Measurements from ENCODE around the gene SEMA6D.

Gene SEMA6D, protein sequence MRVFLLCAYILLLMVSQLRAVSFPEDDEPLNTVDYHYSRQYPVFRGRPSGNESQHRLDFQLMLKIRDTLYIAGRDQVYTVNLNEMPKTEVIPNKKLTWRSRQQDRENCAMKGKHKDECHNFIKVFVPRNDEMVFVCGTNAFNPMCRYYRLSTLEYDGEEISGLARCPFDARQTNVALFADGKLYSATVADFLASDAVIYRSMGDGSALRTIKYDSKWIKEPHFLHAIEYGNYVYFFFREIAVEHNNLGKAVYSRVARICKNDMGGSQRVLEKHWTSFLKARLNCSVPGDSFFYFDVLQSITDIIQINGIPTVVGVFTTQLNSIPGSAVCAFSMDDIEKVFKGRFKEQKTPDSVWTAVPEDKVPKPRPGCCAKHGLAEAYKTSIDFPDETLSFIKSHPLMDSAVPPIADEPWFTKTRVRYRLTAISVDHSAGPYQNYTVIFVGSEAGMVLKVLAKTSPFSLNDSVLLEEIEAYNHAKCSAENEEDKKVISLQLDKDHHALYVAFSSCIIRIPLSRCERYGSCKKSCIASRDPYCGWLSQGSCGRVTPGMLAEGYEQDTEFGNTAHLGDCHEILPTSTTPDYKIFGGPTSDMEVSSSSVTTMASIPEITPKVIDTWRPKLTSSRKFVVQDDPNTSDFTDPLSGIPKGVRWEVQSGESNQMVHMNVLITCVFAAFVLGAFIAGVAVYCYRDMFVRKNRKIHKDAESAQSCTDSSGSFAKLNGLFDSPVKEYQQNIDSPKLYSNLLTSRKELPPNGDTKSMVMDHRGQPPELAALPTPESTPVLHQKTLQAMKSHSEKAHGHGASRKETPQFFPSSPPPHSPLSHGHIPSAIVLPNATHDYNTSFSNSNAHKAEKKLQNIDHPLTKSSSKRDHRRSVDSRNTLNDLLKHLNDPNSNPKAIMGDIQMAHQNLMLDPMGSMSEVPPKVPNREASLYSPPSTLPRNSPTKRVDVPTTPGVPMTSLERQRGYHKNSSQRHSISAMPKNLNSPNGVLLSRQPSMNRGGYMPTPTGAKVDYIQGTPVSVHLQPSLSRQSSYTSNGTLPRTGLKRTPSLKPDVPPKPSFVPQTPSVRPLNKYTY

GRCh38 chr15:47717036-47717612 lies at the start of gene SEMA6D:
Gene SEMA6D (plus strand): TSS chr15:47717505. CDS start chr15:47759799, 42,294 bp downstream.
- DNase-seq (ENCODE audit: extremely low read depth, low read depth) = peak; percentile 71
- no peak; the same call in 1 of the 2 replicates for TF ChIP-seq CTCF (IDR thresholded peaks at IDR 0.05; ENCODE audit: low read depth, low read length)

DNA sequence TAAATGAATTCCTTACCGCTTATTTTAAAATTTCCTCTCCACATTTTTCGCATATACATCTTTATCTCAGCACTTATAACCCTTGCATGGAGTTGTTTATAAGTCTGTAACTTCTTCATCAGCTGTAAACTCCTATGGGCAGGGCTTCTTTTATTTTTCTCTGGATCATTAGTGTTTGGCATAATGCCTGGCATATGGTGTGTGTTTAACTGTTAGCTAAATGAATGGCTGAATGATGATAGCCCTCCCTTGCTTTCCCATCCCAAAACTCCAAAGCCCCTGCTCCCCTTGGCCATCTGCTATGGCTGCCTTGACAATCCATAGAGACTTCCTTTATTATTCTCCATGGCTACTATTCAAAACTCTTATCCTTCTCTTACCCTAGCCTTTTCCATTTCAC lies 48.1 kb upstream of the SEMA6D start:
- no peak for DNase-seq (ENCODE audit: extremely low read depth, low read depth)
- TF ChIP-seq CTCF (IDR thresholded peaks at IDR 0.05; ENCODE audit: low read depth, low read length) = no peak

DNA sequence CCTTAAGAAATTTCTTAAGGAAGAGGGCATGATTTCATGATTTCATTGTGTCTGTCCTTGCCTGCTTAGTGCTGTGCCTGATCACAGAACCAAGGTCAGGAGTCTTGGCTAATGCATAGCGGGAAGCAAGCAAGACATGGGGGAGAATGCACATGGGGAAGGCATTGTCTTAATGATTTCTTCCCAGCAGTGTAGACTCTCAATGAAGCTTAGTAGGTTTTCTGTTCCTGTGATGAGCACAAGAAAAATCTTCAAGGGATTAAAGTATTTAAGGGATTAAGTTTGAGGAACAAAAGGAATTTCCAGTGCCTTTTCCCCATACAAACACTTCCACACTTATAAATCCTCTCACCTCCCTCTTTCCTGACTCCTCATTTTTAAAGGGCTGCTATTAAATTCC lies 46.9 kb upstream of the SEMA6D start:
- no peak for TF ChIP-seq CTCF (IDR thresholded peaks at IDR 0.05; ENCODE audit: low read depth, low read length)
- no peak for DNase-seq (ENCODE audit: extremely low read depth, low read depth)

DNA sequence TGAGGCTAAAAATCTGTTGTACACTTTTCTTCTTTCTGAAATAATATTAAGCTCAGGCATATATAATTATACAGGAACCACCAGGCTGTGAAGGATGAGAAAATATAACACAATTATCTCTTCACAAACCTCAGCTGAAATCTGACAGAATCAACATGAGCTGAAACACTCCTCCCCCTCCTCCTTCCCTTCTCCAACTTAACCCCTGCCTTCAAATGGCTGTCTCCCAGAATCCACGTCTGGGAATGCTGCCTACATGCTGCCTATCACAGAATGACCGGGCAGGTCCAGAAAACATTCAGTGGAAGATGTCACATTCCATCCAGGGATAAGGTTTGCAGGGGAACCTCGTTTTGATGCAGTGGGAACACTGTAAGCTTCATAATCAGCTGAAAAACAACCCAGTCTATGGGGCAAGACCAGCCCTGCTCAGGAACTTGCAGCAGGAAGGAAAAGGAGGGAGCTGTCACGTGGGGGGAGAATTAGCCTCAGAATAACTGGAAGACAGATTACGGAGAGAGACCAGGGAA lies 44.0 kb upstream of the SEMA6D start:
- no peak for TF ChIP-seq CTCF (IDR thresholded peaks at IDR 0.05; ENCODE audit: low read depth, low read length)
- DNase-seq (ENCODE audit: extremely low read depth, low read depth) = no peak

DNA sequence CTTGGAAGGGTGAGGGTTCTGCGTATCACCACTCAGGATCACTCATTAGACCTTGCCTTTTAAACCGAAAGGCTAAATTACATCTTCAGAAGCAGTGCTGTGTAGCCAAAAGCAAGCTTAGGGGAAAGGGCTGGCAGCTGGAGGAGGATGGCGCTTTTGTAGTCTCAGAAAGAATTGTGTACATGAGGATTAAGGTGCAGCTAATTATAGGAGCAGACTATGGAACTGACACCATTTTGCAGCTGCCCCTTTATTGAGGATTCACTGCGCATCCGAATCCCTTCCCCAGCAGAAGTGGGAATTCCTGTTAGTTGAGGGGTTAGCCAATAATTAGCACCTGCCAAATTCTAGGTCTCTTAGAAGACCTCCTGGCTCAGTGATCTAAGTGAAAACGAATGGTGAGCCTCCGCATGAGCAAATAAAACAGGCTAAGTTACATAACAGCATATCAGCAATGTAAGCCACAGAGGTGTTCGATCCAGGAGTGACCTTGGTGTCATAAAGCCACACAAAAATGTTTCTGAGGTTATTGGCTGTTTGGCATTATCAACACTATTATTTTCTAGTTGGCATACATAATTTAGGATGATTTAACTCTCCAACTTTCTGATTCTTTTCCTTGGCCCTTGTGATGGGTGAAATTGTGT lies 42.6 kb upstream of the SEMA6D start:
- TF ChIP-seq CTCF (IDR thresholded peaks at IDR 0.05; ENCODE audit: low read depth, low read length) = no peak
- no peak for DNase-seq (ENCODE audit: extremely low read depth, low read depth)

- DNase-seq (ENCODE audit: extremely low read depth, low read depth) = no peak
- TF ChIP-seq CTCF (IDR thresholded peaks at IDR 0.05; ENCODE audit: low read depth, low read length) = no peak
These were observed 41.6 kb upstream of the SEMA6D start for GRCh38 chr15:47675735-47676134.

Measured in AG09319 (cell line).